Body of pancreas (tissue), 4 donors: ENCODE measurements around the gene CHSY3. TPM values are rescaled to one million over a fixed set of nuclear protein-coding genes. Genes with fewer than 3 reads are reported as not detected.

Experiments
- ATAC-seq: fragments of 150-250 bp; one replicate; pipeline ENCODE4 v1.9.1; 2016
- DNase-seq, 4 donors: peaks; one replicate each; pipeline ENCODE4 v3.0.0-alpha.2; 2019
- H3K27ac ChIP-seq, 4 donors: fragments of 200-600 bp; sonication (generic); 1 replicate in 3 of 4; 2 replicates in 1 of 4; pipeline versions ENCODE4 v1.5.1 to v1.6.1; 2016 to 2019; ENCODE audit warnings: mild to moderate bottlenecking in 1 of 4, mixed read lengths in 1 of 4, moderate library complexity in 1 of 4
- H3K27me3 ChIP-seq, 2 donors: fragments of 200-600 bp; sonication (generic); one replicate each; pipeline ENCODE4 v1.6.0; 2016; ENCODE audit warnings: mild to moderate bottlenecking in 1 of 2
- H3K36me3 ChIP-seq, 2 donors: fragments of 200-600 bp; sonication (generic); replicated peaks in 1 of 2; 2 replicates each; pipeline ENCODE4 v1.5.1; 2016; ENCODE audit warnings: low read depth in 2 of 2; ENCODE audit not compliant: insufficient read depth in 1 of 2
- H3K4me1 ChIP-seq: fragments of 200-600 bp; sonication (generic); one replicate; pipeline ENCODE4 v1.6.0; 2016
- H3K4me3 ChIP-seq, 2 donors: fragments of 200-600 bp; sonication (generic); 1 replicate in 1 of 2; 2 replicates in 1 of 2; pipeline ENCODE4 v1.5.1; 2016 to 2019
- H3K9me3 ChIP-seq, 3 donors: fragments of 200-600 bp; sonication (generic); 1 replicate in 2 of 3; 2 replicates in 1 of 3; pipeline ENCODE4 v1.5.1; 2016
- POLR2A ChIP-seq, 3 donors: fragments of 450-650 bp; IDR thresholded peaks; one replicate each; pipeline ENCODE4 v1.6.1; 2016; ENCODE audit warnings: antibody characterized with exemption in 3 of 3, mild to moderate bottlenecking in 2 of 3
- WGBS, 2 donors: methylation state at CpG; one replicate each; pipeline ENCODE4 v1.1.5; 2017; 5-methylcytosine and 5-hydroxymethylcytosine counted together
- intact Hi-C: fragments of 100-400 bp; cut with DNase I; formaldehyde crosslinking; loops from one replicate; pipeline ENCODE4 v1.15.1; 2023
- total RNA-seq, 2 donors: library from RNA; depleted of rRNA; stranded (reverse); fragments of >200 nt; gene quantifications; one replicate each; pipeline ENCODE4 v1.1.0, GENCODE V29; 2016
- TF ChIP-seq, protein P1 (sequence below), 7 experiments: fragments of 450-650 bp in 4 of 7; fragments of 200-600 bp in 3 of 7; sonication (generic) in 3 of 7; IDR thresholded peaks; one replicate each; pipeline ENCODE4 v1.5.1; 2016 to 2019; ENCODE audit warnings: antibody characterized with exemption in 7 of 7

Gene CHSY3
- total RNA-seq, 2 donors from 2014 or later = 3.3 to 6.5 TPM

DNA sequence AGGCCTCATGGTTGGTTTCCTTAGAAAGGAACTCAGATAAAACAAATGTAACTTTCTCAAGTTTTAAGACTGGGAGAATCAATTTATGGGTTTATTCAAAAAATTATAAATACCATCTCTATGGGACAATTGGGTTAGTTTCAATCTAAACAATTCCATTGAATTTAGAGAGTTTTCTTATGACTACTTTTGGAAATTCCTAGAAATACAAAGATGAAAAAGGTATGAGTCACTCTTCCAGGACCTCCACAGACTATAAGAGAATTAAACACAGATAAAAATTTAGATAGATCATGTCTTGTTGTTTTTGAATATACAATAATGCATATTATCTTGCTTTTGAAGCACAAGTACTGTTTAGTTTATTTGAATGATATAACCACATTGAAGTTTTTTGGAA is 188.7 kb downstream of the CHSY3 start:
- DNase-seq = no peak
- TF ChIP-seq, protein P1, sequence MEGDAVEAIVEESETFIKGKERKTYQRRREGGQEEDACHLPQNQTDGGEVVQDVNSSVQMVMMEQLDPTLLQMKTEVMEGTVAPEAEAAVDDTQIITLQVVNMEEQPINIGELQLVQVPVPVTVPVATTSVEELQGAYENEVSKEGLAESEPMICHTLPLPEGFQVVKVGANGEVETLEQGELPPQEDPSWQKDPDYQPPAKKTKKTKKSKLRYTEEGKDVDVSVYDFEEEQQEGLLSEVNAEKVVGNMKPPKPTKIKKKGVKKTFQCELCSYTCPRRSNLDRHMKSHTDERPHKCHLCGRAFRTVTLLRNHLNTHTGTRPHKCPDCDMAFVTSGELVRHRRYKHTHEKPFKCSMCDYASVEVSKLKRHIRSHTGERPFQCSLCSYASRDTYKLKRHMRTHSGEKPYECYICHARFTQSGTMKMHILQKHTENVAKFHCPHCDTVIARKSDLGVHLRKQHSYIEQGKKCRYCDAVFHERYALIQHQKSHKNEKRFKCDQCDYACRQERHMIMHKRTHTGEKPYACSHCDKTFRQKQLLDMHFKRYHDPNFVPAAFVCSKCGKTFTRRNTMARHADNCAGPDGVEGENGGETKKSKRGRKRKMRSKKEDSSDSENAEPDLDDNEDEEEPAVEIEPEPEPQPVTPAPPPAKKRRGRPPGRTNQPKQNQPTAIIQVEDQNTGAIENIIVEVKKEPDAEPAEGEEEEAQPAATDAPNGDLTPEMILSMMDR (IDR thresholded peaks at IDR 0.05) = no peak
- no peak for TF ChIP-seq POLR2A (IDR thresholded peaks at IDR 0.05)
- Histone ChIP-seq H3K36me3 (no peaks in the 10 kb centered on the region), H3K27ac (no peak overlapping the region), H3K4me1 (no peaks in the 10 kb centered on the region), H3K4me3 (no peak overlapping the region), H3K27me3 (no peaks in the 10 kb centered on the region), H3K9me3 (no peaks in the 10 kb centered on the region)
- ATAC-seq = no peak
- intact Hi-C loops = no loop called here

DNA sequence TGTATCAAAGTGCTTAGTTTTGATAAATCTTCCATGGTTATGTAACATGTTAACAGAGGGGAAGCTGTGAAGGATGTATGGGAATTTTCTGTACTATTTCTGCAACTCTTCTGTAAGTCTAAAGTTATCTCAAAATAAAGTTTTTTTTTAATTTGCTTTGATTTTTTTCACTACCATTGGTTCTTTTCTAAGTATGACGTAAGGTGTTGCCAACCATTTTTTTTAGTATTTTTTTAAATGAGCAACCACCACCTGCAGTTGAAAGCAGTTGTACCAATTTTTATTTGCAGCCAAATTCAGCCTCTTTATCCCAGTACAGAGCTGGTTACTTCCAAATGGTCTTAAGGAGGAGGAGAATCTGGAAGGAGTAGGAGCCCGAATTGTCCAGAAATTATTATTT is 192.2 kb downstream of the CHSY3 start:
- intact Hi-C loops = no loop called here
- no peaks in the 10 kb centered on the region for H3K9me3 ChIP-seq
- no peak overlapping the region for H3K27ac ChIP-seq
- no peaks in the 10 kb centered on the region for H3K36me3 ChIP-seq
- no peak overlapping the region for H3K4me3 ChIP-seq
- no peaks in the 10 kb centered on the region for H3K4me1 ChIP-seq
- no peak for DNase-seq
- ATAC-seq = no peak
- TF ChIP-seq, protein P1 (IDR thresholded peaks at IDR 0.05) = no peak
- no peak for TF ChIP-seq POLR2A (IDR thresholded peaks at IDR 0.05)
- H3K27me3 ChIP-seq = no peaks in the 10 kb centered on the region
- WGBS, 2 donors = 43 to 86% methylated on average over 2 of the region's 2 CpGs

- DNase-seq (no peak), ATAC-seq (no peak)
- no peaks in the 10 kb centered on the region for H3K36me3 ChIP-seq
- no peaks in the 10 kb centered on the region for H3K27me3 ChIP-seq
- 48 to 52% methylated on average over 2 of the region's 2 CpGs for WGBS, 2 donors
- no peak overlapping the region for H3K27ac ChIP-seq
- H3K4me1 ChIP-seq = no peaks in the 10 kb centered on the region
- no peaks in the 10 kb centered on the region for H3K9me3 ChIP-seq
- no peak overlapping the region for H3K4me3 ChIP-seq
- TF ChIP-seq POLR2A (IDR thresholded peaks at IDR 0.05) = no peak
- TF ChIP-seq, protein P1 (IDR thresholded peaks at IDR 0.05) = no peak
- intact Hi-C loops = no loop called here
Measured at GRCh38 chr5:130099008-130099407, 194.7 kb downstream of the CHSY3 start.

DNA sequence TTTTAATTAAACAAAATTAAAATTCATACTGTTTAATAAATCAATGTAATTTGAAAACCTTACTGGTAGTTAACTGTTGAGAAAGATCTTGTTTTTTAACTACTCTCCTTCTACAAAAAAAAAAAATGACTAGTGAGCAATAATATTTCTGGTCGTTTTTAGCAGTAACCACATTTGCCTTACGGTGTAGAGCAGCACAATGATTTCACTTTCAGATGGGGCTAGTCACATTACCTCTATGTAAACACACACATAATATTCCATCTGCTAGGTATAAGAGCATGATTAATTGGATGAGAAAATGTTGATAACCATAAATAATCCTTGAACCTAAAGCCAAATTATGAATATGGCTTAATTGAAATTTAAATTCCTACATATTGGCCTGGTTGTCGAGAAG is 198.1 kb downstream of the CHSY3 start:
- no peak overlapping the region for H3K4me3 ChIP-seq
- no peaks in the 10 kb centered on the region for H3K9me3 ChIP-seq
- WGBS, 2 donors = 66% methylated on average over 3 of the region's 3 CpGs
- DNase-seq (no peak), ATAC-seq (no peak)
- no peaks in the 10 kb centered on the region for H3K36me3 ChIP-seq
- no peaks in the 10 kb centered on the region for H3K4me1 ChIP-seq
- H3K27ac ChIP-seq = no peak overlapping the region
- no peak for TF ChIP-seq POLR2A (IDR thresholded peaks at IDR 0.05)
- TF ChIP-seq, protein P1 (IDR thresholded peaks at IDR 0.05) = no peak
- intact Hi-C loops = no loop called here
- H3K27me3 ChIP-seq = no peaks in the 10 kb centered on the region

DNA sequence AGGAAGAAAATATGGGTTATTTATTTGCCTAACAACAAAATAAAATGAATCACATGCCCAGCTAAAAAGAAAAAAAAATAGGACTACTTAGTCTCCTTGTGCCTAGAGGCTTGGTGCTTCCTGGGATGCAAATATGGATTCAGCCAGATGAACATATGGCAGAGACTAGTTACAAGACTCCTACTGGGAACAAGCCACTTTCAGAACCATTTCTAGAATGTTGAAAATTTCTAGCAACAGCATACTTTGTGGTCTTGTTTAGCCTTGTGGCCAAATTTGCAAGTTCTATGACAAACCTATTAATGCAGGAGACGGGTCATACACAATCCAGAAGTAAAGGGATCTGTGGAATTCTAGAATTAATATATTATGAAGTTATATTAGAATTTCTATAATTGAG is 198.7 kb downstream of the CHSY3 start:
- H3K9me3 ChIP-seq = no peaks in the 10 kb centered on the region
- H3K4me1 ChIP-seq = no peaks in the 10 kb centered on the region
- WGBS, 2 donors = 81 to 92% methylated on average over 1 of the region's 1 CpG
- no peak for TF ChIP-seq POLR2A (IDR thresholded peaks at IDR 0.05)
- TF ChIP-seq, protein P1 (IDR thresholded peaks at IDR 0.05) = no peak
- H3K27ac ChIP-seq = no peak overlapping the region
- H3K27me3 ChIP-seq = no peaks in the 10 kb centered on the region
- DNase-seq (no peak), ATAC-seq (no peak)
- intact Hi-C loops = no loop called here
- no peak overlapping the region for H3K4me3 ChIP-seq
- no peaks in the 10 kb centered on the region for H3K36me3 ChIP-seq
